GM21360 (cell line): Measurements from ENCODE around the gene ST8SIA2.

Experiments
- ATAC-seq: cut with Tn5 transposase; IDR thresholded peaks from one replicate; pipeline ENCODE4 v1.9.1; 2021; ENCODE audit warnings: mild to moderate bottlenecking, moderate library complexity; ENCODE audit not compliant: unreplicated experiment

ST8SIA2 gene

DNA sequence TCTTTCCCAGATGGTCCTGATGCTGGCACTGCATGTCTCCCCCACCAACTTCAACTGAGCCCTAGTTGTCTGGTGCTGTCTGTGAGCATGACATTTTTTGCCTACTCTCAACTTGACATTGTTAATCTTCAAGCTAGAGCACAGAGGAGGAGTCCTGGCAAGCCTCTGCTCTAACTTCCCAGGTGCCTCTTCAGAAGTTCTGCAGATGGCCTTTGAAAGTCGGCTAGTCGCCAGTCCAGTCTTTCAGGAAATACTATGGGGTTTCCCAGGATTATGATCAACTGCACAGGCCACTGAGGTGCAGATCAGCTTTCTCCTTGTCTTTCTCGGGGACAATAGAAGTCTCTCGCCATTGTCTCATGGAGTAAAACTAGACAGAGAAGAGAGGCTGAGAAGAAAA lies 86.7 kb downstream of the ST8SIA2 start:
- ATAC-seq: no peak

DNA sequence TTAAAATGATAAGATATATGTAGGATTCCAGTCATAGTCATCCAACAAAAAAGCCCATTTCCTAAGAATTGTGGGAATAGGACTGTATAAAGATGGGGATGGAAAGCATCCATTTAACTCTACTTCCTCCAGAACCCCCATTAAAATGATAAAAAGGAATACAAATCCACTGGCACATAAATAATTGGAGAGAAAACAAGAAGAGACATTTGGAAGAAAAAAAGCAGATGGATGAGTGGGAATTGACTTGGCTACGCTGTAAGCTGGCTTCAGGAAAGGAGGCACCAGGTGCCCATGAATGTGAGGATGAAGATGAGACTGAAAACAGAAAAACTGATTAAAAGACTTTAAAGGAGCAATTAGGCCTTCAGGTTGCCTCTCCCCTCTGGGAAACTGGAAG lies 91.8 kb downstream of the ST8SIA2 start:
- ATAC-seq: no peak

GRCh38 chr15:92492551-92493115 lies 99.0 kb downstream of the ST8SIA2 start:
- ATAC-seq: no peak

GRCh38 chr15:92494806-92495336 lies 101.2 kb downstream of the ST8SIA2 start:
- no peak for ATAC-seq

DNA sequence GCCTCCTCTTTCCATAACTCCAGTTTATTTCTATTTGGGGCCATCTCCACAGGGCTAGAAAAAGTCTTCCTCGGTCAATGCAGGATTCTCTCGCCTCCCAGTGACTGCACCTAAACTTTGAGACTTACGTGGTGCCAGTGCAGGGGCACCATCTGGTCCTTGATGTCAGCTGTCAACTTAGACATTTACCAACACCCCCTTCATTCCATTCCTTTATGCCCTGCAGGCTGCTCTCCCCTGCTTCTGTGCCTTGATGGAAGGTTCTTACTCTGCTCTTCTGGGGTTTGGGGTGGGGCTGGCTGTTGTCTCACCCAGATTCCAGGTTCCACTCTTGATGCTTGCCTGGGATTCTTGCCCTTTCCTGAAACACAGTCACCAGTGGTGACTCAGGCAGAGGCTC lies 101.8 kb downstream of the ST8SIA2 start:
- no peak for ATAC-seq

GRCh38 chr15:92499731-92500530 lies 106.2 kb downstream of the ST8SIA2 start:
- no peak for ATAC-seq

DNA sequence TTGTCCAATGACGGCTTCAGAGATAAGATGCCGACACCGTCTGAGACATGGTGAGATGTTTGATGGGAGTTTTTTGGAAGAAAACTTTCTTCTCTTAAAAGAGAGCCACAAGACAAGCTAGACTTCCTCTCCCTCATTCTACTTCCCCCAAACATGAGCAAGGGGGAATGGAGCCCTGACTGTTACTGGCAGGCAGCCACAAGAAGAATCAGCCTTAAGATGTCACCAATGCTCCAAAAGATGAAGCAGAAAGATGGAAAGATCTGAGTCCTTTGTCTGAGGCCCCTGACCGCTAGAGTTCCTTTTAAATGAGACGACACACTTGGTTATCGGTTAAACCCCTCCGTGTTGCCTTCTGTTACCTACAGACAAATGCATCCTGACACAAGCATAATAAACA lies 108.7 kb downstream of the ST8SIA2 start:
- no peak for ATAC-seq

GRCh38 chr15:92502930-92503857 lies 109.5 kb downstream of the ST8SIA2 start:
- ATAC-seq: no peak

DNA sequence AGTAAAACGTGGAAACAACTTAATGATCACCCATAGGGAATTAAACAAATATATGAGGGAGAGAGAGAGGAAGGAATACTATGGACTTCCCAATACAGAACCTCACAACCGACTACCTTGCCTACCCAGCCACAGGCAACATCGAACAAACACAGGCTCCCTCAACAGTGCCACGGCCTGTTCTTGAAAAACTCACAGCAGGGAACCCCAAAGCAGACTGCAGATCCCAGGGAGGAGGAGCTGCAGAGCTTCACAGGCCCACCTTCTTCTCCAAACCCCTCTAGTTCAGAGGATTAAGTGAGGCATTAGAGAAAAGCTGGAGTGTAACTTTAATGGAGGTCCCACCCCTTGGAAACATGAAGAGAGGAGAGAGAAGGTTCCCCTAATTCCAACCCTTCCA lies 110.2 kb downstream of the ST8SIA2 start:
- no peak for ATAC-seq

- no peak for ATAC-seq
These were observed 111.9 kb downstream of the ST8SIA2 start for GRCh38 chr15:92505611-92506010.

GRCh38 chr15:92506506-92506905 lies 112.8 kb downstream of the ST8SIA2 start:
- no peak for ATAC-seq

DNA sequence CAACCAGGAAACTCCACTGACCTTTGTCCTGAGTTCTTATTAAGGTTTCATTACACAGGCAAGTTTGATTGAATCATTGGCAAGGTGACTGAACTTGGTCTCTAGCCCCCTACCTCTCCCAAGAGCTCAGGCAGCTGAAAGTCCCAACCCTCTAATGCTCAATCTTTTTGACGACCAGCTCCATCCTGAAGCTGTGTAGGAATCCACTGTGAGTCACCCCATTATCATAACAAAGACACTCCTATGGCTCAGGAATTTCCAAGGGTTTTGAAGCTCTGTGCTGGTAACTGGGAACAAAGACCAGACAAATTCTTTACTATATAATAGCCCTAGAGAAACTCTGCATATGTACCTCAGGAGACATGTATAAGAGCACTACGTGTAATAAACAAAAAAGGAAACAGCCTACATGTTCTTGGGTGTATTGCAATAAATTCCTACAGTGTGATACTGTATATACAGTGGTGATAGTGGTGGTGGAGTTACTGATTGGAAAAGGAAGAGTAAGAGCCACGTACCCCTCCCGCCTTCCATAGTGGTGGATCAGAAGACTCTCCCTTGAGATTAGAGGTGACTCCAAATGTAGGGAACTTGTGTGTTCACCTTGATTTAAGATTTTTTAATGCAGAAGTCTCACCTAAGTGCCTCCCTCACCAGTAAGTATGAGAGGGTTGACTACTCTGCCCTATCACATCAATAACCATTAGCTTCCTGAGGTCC lies 116.6 kb downstream of the ST8SIA2 start:
- ATAC-seq: no peak
